Stimulated activated CD8-positive, alpha-beta memory T cell treated with anti-CD3 and anti-CD28 coated beads, Interleukin-7, amount 100 ng/mL, for 4 hours (primary cell): ENCODE data around the gene MLEC.

ENCODE experiments used
- DNase-seq, 2 donors: peaks; one replicate each; pipeline ENCODE4 v3.0.0-alpha.2; 2020; ENCODE audit warnings: low read depth in 2 of 2

MLEC gene

GRCh38 chr12:120692524-120693033 is 5.6 kb downstream of the MLEC start:
- DNase-seq = no peak

- DNase-seq = no peak
These were observed 6.9 kb downstream of the MLEC start for GRCh38 chr12:120693848-120694247.

GRCh38 chr12:120696626-120697025 is 9.7 kb downstream of the MLEC start:
- DNase-seq = no peak

- no peak for DNase-seq
These were observed 10.4 kb downstream of the MLEC start for GRCh38 chr12:120697344-120697743.

- DNase-seq = no peak
These were observed 11.7 kb downstream of the MLEC start for GRCh38 chr12:120698665-120699064.

GRCh38 chr12:120699553-120699952 is 12.6 kb downstream of the MLEC start:
- DNase-seq = no peak

- DNase-seq = no peak
These were observed 13.9 kb downstream of the MLEC start for GRCh38 chr12:120700886-120701285.

- no peak for DNase-seq
These were observed 15.7 kb downstream of the MLEC start for GRCh38 chr12:120702637-120703036.

- DNase-seq = no peak
These were observed 16.5 kb downstream of the MLEC start for GRCh38 chr12:120703311-120703942.

GRCh38 chr12:120705618-120706017 is 18.7 kb downstream of the MLEC start:
- no peak for DNase-seq

GRCh38 chr12:120706029-120706428 is 19.1 kb downstream of the MLEC start:
- no peak for DNase-seq

- no peak for DNase-seq
These were observed 21.7 kb downstream of the MLEC start for GRCh38 chr12:120708651-120709050.

GRCh38 chr12:120710031-120710804 is 23.3 kb downstream of the MLEC start, which contains the start of gene UNC119B:
UNC119B (plus strand) TSS chr12:120710458; CDS start chr12:120710475, 17 bp downstream.
- peak; percentile 51 to 75 for DNase-seq

GRCh38 chr12:120710805-120711296 is 23.9 kb downstream of the MLEC start:
- no peak for DNase-seq

- no peak for DNase-seq
These were observed 24.5 kb downstream of the MLEC start for GRCh38 chr12:120711411-120711810.

- DNase-seq = no peak
These were observed 25.7 kb downstream of the MLEC start for GRCh38 chr12:120712610-120713009.

GRCh38 chr12:120713861-120714482 is 27.0 kb downstream of the MLEC start:
- peak; percentile 38 to 60 for DNase-seq

GRCh38 chr12:120718055-120718454 is 31.1 kb downstream of the MLEC start:
- no peak for DNase-seq

- no peak for DNase-seq
These were observed 32.1 kb downstream of the MLEC start for GRCh38 chr12:120719072-120719471.

- no peak for DNase-seq
These were observed 32.7 kb downstream of the MLEC start for GRCh38 chr12:120719496-120720233.

GRCh38 chr12:120720234-120720986 is 33.5 kb downstream of the MLEC start:
- DNase-seq = no peak
